GM12891 (cell line): ENCODE measurements around the gene RHOU.

Source experiments
- POLR2A ChIP-seq: IDR thresholded peaks from 2 replicates; pipeline ENCODE4 v1.6.1; 2011; ENCODE audit warnings: low read depth, low read length, control low read depth
- POLR2AphosphoS5 ChIP-seq: IDR thresholded peaks from 2 replicates; pipeline ENCODE4 v1.6.1; 2011; ENCODE audit warnings: low read depth, low read length, control low read depth
- TAF1 ChIP-seq: IDR thresholded peaks from 2 replicates; pipeline ENCODE4 v1.6.1; 2011; ENCODE audit warnings: low read depth, low read length, control low read depth

GRCh38 chr1:228767636-228768354 is 32.5 kb downstream of the RHOU start:
- TF ChIP-seq TAF1 (no peak), POLR2A (no peak), POLR2AphosphoS5 (no peak)
